Esophagus squamous epithelium (tissue), 4 donors: Measurements from ENCODE around the gene WDHD1.

Experiments used
- POLR2A ChIP-seq, 4 donors: fragments of 450-650 bp; IDR thresholded peaks; one replicate each; pipeline ENCODE4 v1.6.1; 2017; ENCODE audit warnings: antibody characterized with exemption in 4 of 4, mild to moderate bottlenecking in 4 of 4, moderate library complexity in 3 of 4
- TF ChIP-seq, protein P1 (sequence below), 6 experiments: fragments of 450-650 bp in 4 of 6; fragments of 200-600 bp in 2 of 6; sonication (generic) in 2 of 6; IDR thresholded peaks; one replicate each; pipeline ENCODE4 v1.5.1; 2016 to 2019; ENCODE audit warnings: antibody characterized with exemption in 6 of 6, mild to moderate bottlenecking in 4 of 6, moderate library complexity in 4 of 6

- TF ChIP-seq, protein P1, sequence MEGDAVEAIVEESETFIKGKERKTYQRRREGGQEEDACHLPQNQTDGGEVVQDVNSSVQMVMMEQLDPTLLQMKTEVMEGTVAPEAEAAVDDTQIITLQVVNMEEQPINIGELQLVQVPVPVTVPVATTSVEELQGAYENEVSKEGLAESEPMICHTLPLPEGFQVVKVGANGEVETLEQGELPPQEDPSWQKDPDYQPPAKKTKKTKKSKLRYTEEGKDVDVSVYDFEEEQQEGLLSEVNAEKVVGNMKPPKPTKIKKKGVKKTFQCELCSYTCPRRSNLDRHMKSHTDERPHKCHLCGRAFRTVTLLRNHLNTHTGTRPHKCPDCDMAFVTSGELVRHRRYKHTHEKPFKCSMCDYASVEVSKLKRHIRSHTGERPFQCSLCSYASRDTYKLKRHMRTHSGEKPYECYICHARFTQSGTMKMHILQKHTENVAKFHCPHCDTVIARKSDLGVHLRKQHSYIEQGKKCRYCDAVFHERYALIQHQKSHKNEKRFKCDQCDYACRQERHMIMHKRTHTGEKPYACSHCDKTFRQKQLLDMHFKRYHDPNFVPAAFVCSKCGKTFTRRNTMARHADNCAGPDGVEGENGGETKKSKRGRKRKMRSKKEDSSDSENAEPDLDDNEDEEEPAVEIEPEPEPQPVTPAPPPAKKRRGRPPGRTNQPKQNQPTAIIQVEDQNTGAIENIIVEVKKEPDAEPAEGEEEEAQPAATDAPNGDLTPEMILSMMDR (IDR thresholded peaks at IDR 0.05) = no peak
- no peak for TF ChIP-seq POLR2A (IDR thresholded peaks at IDR 0.05)
Measured at GRCh38 chr14:55073856-55074255, 47.0 kb upstream of the WDHD1 start.
